Neural cell (in vitro differentiated cells): ENCODE measurements around the gene TMEM119. TPM values are rescaled to one million over a fixed set of nuclear protein-coding genes. Genes with fewer than 3 reads are reported as not detected.

Source experiments
- H2AFZ ChIP-seq: fragments of 200-600, 300-800 bp; sonication (generic), shearing (Covaris generic); 2 replicates; pipeline ENCODE4 v1.6.0; 2014; ENCODE audit warnings: low read depth, mild to moderate bottlenecking, antibody characterized with exemption, low read length, moderate library complexity
- H3F3A ChIP-seq: fragments of 200-600 bp; shearing (Covaris generic); 2 replicates; pipeline ENCODE4 v1.6.1; 2016; ENCODE audit warnings: mild to moderate bottlenecking, moderate library complexity, mixed read lengths, antibody characterized with exemption, low read length; ENCODE audit not compliant: insufficient read depth, poor library complexity, severe bottlenecking
- H3K27ac ChIP-seq: fragments of 200-600, 300-800 bp; sonication (generic), shearing (Covaris generic); 2 replicates; pipeline ENCODE4 v1.5.1; 2014; ENCODE audit warnings: mild to moderate bottlenecking, low read length, moderate library complexity
- H3K27me3 ChIP-seq: fragments of 300-800, 200-600 bp; sonication (generic), shearing (Covaris generic); 2 replicates; pipeline ENCODE4 v1.6.0; 2014; ENCODE audit warnings: mild to moderate bottlenecking, low read depth, low read length, moderate library complexity; ENCODE audit not compliant: insufficient read depth
- H3K36me3 ChIP-seq: fragments of 300-800, 200-600 bp; sonication (generic), shearing (Covaris generic); 2 replicates; pipeline ENCODE4 v1.5.1; 2014; ENCODE audit warnings: mild to moderate bottlenecking, antibody characterized with exemption, low read length, moderate library complexity; ENCODE audit not compliant: insufficient read depth
- H3K4me2 ChIP-seq: fragments of 300-800, 200-600 bp; sonication (generic), shearing (Covaris generic); 2 replicates; pipeline ENCODE4 v1.6.0; 2014; ENCODE audit warnings: mild to moderate bottlenecking, low read length
- H3K4me3 ChIP-seq: fragments of 300-800, 200-600 bp; sonication (generic), shearing (Covaris generic); 2 replicates; pipeline ENCODE4 v1.5.1; 2014; ENCODE audit warnings: mild to moderate bottlenecking, low read length, moderate library complexity
- H3K79me2 ChIP-seq: fragments of 200-600 bp; shearing (Covaris generic); replicated peaks from 2 replicates; pipeline ENCODE4 v1.6.0; 2014; ENCODE audit warnings: mild to moderate bottlenecking, low read length, moderate library complexity; ENCODE audit not compliant: insufficient read depth
- H3K9ac ChIP-seq: fragments of 300-800, 200-600 bp; sonication (generic), shearing (Covaris generic); 2 replicates; pipeline ENCODE4 v1.6.1; 2016; ENCODE audit warnings: mild to moderate bottlenecking, low read length, mixed read lengths
- H3K9me2 ChIP-seq: fragments of 200-600 bp; shearing (Covaris generic); 2 replicates; pipeline ENCODE4 v1.6.1; 2016; ENCODE audit warnings: mild to moderate bottlenecking, low read length, mixed read lengths; ENCODE audit not compliant: insufficient read depth
- H3K9me3 ChIP-seq: fragments of 200-600, 300-800 bp; sonication (generic), shearing (Covaris generic); 2 replicates; pipeline ENCODE4 v1.6.1; 2016; ENCODE audit warnings: mild to moderate bottlenecking, mixed run types, low read length, moderate library complexity, mixed read lengths
- H4K20me1 ChIP-seq: fragments of 200-600 bp; shearing (Covaris generic); 2 replicates; pipeline ENCODE4 v1.6.1; 2016; ENCODE audit warnings: mild to moderate bottlenecking, mixed run types; ENCODE audit not compliant: insufficient read depth
- CTCF ChIP-seq: fragments of 450-650 bp; IDR thresholded peaks from 2 replicates; pipeline ENCODE4 v1.5.1; 2014; ENCODE audit warnings: antibody characterized with exemption, mild to moderate bottlenecking, moderate library complexity; ENCODE audit not compliant: poor library complexity, severe bottlenecking
- EP300 ChIP-seq: fragments of 450-650 bp; conservative IDR thresholded peaks from 2 replicates; pipeline ENCODE4 v1.6.1; 2014; ENCODE audit warnings: antibody characterized with exemption, mild to moderate bottlenecking, moderate library complexity; ENCODE audit not compliant: poor library complexity, severe bottlenecking
- EZH2 ChIP-seq: fragments of 200-600, 300-800 bp; shearing (Covaris generic), sonication (generic); IDR thresholded peaks from 2 replicates; pipeline ENCODE4 v1.6.1; 2014; ENCODE audit warnings: antibody characterized with exemption, low read length, borderline replicate concordance, mild to moderate bottlenecking; ENCODE audit not compliant: insufficient read depth, poor library complexity, severe bottlenecking
- MXI1 ChIP-seq: fragments of 450-650 bp; conservative IDR thresholded peaks from 2 replicates; pipeline ENCODE4 v1.6.1; 2014; ENCODE audit warnings: antibody characterized with exemption, mild to moderate bottlenecking; ENCODE audit not compliant: poor library complexity, severe bottlenecking
- POLR2AphosphoS5 ChIP-seq: IDR thresholded peaks from 2 replicates; pipeline ENCODE4 v1.6.1; 2012
- RAD21 ChIP-seq: fragments of 450-650 bp; conservative IDR thresholded peaks from 2 replicates; pipeline ENCODE4 v1.6.1; 2014; ENCODE audit warnings: antibody characterized with exemption, mild to moderate bottlenecking, moderate library complexity
- REST ChIP-seq: IDR thresholded peaks from 2 replicates; pipeline ENCODE4 v1.6.1; 2012; ENCODE audit warnings: borderline replicate concordance
- SMC3 ChIP-seq: fragments of 450-650 bp; conservative IDR thresholded peaks from 2 replicates; pipeline ENCODE4 v1.6.1; 2014; ENCODE audit warnings: antibody characterized with exemption, mild to moderate bottlenecking, moderate library complexity; ENCODE audit not compliant: poor library complexity
- TAF1 ChIP-seq: IDR thresholded peaks from 2 replicates; pipeline ENCODE4 v1.6.1; 2012; ENCODE audit warnings: low read depth
- polyA plus RNA-seq: library from polyadenylated mRNA; depleted of rRNA; stranded (reverse); fragments of >200 nt; gene quantifications from 2 replicates; pipeline ENCODE4 v1.2.3, GENCODE V29; 2014

The TMEM119 gene
- polyA plus RNA-seq, 1 donor from 2014 or later: not detected

- TF ChIP-seq SMC3 (no peak), CTCF (no peak), TAF1 (no peak), POLR2AphosphoS5 (no peak), RAD21 (no peak), EP300 (no peak), MXI1 (no peak), REST (no peak), EZH2 (no peak)
- no peaks in the 10 kb centered on the region for H3K9me2 ChIP-seq
- H3K9me3 ChIP-seq: no peaks in the 10 kb centered on the region
- no peak overlapping the region for H3K9ac ChIP-seq
- no peaks in the 10 kb centered on the region for H3K79me2 ChIP-seq
- H3K4me3 ChIP-seq: no peak overlapping the region
- H2AFZ ChIP-seq: no peak overlapping the region
- H3K27ac ChIP-seq: no peak overlapping the region
- H3K4me2 ChIP-seq: no peak overlapping the region
- H3K27me3 ChIP-seq: no peaks in the 10 kb centered on the region
- H3K36me3 ChIP-seq: no peaks in the 10 kb centered on the region
- H4K20me1 ChIP-seq: no peaks in the 10 kb centered on the region
- H3F3A ChIP-seq: no peaks in the 10 kb centered on the region
Observed at GRCh38 chr12:108622921-108623514, 25.1 kb upstream of the TMEM119 start.

- Histone ChIP-seq H2AFZ (no peak overlapping the region), H4K20me1 (no peaks in the 10 kb centered on the region), H3K27ac (no peak overlapping the region), H3K79me2 (no peaks in the 10 kb centered on the region), H3K4me2 (no peak overlapping the region), H3F3A (no peaks in the 10 kb centered on the region), H3K9me3 (no peaks in the 10 kb centered on the region), H3K9me2 (no peaks in the 10 kb centered on the region), H3K4me3 (no peak overlapping the region), H3K9ac (no peak overlapping the region), H3K27me3 (no peaks in the 10 kb centered on the region), H3K36me3 (no peaks in the 10 kb centered on the region)
- no peak for TF ChIP-seq EZH2
- no peak for TF ChIP-seq MXI1
- no peak for TF ChIP-seq TAF1
- no peak for TF ChIP-seq CTCF
- TF ChIP-seq REST: no peak
- no peak for TF ChIP-seq EP300
- TF ChIP-seq POLR2AphosphoS5: no peak
- no peak for TF ChIP-seq SMC3
- TF ChIP-seq RAD21: no peak
Observed at GRCh38 chr12:108622421-108622820, 24.5 kb upstream of the TMEM119 start.
